ENCODE measurements around the gene DPY19L1. TPM values are rescaled to one million over a fixed set of nuclear protein-coding genes. Genes with fewer than 3 reads are reported as not detected.

DPY19L1 gene
- total RNA-seq, 1 experiment from 2014 or later: 15.5 TPM

DNA sequence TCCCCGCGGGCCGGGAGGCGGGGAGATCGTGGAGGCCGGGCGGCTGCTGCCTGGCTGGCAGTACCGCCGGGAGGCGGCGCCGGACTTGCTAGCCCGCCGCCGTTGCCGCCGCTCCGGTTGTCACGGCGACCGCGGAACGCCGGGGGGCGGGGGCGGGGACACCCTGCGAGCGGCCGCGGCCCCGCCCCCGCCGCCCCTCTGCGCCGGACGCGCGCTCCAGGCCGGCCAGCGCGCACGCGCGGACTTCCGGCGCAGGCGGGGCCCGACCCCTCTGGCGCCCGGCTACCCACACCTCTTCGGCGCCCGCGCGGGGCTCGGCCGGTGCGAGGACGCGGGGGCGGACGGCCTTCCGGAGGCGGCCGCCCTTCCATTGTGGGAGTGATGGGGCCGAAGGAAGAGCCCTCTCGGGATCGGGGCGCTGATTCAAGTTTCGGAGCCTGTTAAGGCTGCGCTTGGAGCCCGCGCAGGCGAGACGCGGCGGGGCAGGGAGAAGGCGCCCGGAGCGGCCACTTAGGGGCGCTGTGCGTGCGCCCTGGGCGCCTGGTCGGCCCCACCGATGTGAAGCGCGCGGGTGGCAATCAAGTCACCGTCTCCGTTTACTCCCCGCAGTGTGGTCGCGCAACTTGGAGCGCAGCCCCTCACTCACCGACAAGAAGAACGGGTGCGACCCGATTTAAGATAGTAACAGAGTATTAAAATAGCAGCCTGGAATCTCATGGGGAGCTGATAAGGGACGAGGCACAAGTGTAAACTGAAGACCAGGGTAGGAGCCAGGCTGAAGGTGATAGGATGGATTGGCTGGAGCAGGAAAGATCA is 449 bp upstream of the DPY19L1 start:
- no peaks in the 10 kb centered on the region for H3K36me3 Mint-ChIP-seq
- peak overlapping the region; percentile 85 for H3K4me3 Mint-ChIP-seq
- DNase-seq (ENCODE audit: low spot score): peak; percentile 88
- ChIA-PET CTCF (interaction anchor here (0.5 to 2.2 kb wide), 14 partner anchors 11 to 1044 kb away, joined by 3 to 9 read pairs (median 3); partner anchors contain the start of gene NPSR1), POLR2A (no interaction called here)
- ATAC-seq: peak; percentile 83
- no peaks in the 10 kb centered on the region for H3K9me3 Mint-ChIP-seq
- H3K27me3 Mint-ChIP-seq (ENCODE audit: low read depth): peaks cover 4% of the 10 kb centered on the region; the same call in 1 of the 2 replicates
- H3K27ac Mint-ChIP-seq: peak overlapping the region; percentile 86; the same call in 1 of the 2 replicates
- H3K4me1 Mint-ChIP-seq: peaks cover 31% of the 10 kb centered on the region
- TF ChIP-seq CBFB (CRISPR knock-in tag; IDR thresholded peaks at IDR 0.05; ENCODE audit: low read depth): no peak
- no peak for TF ChIP-seq AR (CRISPR knock-in tag; IDR thresholded peaks at IDR 0.05)
- TF ChIP-seq, protein P1, sequence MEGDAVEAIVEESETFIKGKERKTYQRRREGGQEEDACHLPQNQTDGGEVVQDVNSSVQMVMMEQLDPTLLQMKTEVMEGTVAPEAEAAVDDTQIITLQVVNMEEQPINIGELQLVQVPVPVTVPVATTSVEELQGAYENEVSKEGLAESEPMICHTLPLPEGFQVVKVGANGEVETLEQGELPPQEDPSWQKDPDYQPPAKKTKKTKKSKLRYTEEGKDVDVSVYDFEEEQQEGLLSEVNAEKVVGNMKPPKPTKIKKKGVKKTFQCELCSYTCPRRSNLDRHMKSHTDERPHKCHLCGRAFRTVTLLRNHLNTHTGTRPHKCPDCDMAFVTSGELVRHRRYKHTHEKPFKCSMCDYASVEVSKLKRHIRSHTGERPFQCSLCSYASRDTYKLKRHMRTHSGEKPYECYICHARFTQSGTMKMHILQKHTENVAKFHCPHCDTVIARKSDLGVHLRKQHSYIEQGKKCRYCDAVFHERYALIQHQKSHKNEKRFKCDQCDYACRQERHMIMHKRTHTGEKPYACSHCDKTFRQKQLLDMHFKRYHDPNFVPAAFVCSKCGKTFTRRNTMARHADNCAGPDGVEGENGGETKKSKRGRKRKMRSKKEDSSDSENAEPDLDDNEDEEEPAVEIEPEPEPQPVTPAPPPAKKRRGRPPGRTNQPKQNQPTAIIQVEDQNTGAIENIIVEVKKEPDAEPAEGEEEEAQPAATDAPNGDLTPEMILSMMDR (IDR thresholded peaks at IDR 0.05): 0 out of 2 replicates have a peak, but pooled peaks have one; percentile 40
- no peak for TF ChIP-seq ZNF232 (CRISPR knock-in tag; IDR thresholded peaks at IDR 0.05)
- TF ChIP-seq CREM (CRISPR knock-in tag; IDR thresholded peaks at IDR 0.05): no peak
- TF ChIP-seq ZNF281 (CRISPR knock-in tag; IDR thresholded peaks at IDR 0.05): no peak
- TF ChIP-seq E2F5 (CRISPR knock-in tag; IDR thresholded peaks at IDR 0.05): 0 out of 2 replicates have a peak, but pooled peaks have one; percentile 47
- TF ChIP-seq MYBL2 (CRISPR knock-in tag; IDR thresholded peaks at IDR 0.05): 0 out of 2 replicates have a peak, but pooled peaks have one; percentile 43
- TF ChIP-seq IRF1 (CRISPR knock-in tag; IDR thresholded peaks at IDR 0.05): no peak
- TF ChIP-seq STAT6 (CRISPR knock-in tag; conservative IDR thresholded peaks at IDR 0.05; ENCODE audit: low read depth): no peak
- no peak for TF ChIP-seq ATF1 (CRISPR knock-in tag; IDR thresholded peaks at IDR 0.05)
- no peak for TF ChIP-seq GRHL2 (CRISPR knock-in tag; IDR thresholded peaks at IDR 0.05; ENCODE audit: insufficient replicate concordance, severe bottlenecking)
- TF ChIP-seq ZNF219 (CRISPR knock-in tag; IDR thresholded peaks at IDR 0.05; ENCODE audit: borderline replicate concordance): no peak
- TF ChIP-seq FOXP1 (CRISPR knock-in tag; IDR thresholded peaks at IDR 0.05; ENCODE audit: borderline replicate concordance): peak; percentile 39; the same call in 1 of the 2 replicates
- peak; percentile 72; the same call in 1 of the 2 replicates for TF ChIP-seq MAX (CRISPR knock-in tag; IDR thresholded peaks at IDR 0.05)
- TF ChIP-seq, protein P2, sequence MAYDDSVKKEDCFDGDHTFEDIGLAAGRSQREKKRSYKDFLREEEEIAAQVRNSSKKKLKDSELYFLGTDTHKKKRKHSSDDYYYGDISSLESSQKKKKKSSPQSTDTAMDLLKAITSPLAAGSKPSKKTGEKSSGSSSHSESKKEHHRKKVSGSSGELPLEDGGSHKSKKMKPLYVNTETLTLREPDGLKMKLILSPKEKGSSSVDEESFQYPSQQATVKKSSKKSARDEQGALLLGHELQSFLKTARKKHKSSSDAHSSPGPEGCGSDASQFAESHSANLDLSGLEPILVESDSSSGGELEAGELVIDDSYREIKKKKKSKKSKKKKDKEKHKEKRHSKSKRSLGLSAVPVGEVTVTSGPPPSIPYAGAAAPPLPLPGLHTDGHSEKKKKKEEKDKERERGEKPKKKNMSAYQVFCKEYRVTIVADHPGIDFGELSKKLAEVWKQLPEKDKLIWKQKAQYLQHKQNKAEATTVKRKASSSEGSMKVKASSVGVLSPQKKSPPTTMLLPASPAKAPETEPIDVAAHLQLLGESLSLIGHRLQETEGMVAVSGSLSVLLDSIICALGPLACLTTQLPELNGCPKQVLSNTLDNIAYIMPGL (CRISPR knock-in tag; IDR thresholded peaks at IDR 0.05): peak; percentile 82; the same call in 1 of the 2 replicates
- TF ChIP-seq ERG (CRISPR knock-in tag; IDR thresholded peaks at IDR 0.05): no peak
- TF ChIP-seq GTF2I (CRISPR knock-in tag; conservative IDR thresholded peaks at IDR 0.05): no peak
- no peak for TF ChIP-seq EMX1 (CRISPR knock-in tag; IDR thresholded peaks at IDR 0.05)
- 0 out of 2 replicates have a peak, but pooled peaks have one; percentile 28 for TF ChIP-seq SP1 (CRISPR knock-in tag; conservative IDR thresholded peaks at IDR 0.05)
